ENCODE data around the gene PDSS2. TPM values are rescaled to one million over a fixed set of nuclear protein-coding genes. Genes with fewer than 3 reads are reported as not detected.

Gene PDSS2
- total RNA-seq, 2 experiments from 2014 or later = 11.5 to 11.8 TPM

DNA sequence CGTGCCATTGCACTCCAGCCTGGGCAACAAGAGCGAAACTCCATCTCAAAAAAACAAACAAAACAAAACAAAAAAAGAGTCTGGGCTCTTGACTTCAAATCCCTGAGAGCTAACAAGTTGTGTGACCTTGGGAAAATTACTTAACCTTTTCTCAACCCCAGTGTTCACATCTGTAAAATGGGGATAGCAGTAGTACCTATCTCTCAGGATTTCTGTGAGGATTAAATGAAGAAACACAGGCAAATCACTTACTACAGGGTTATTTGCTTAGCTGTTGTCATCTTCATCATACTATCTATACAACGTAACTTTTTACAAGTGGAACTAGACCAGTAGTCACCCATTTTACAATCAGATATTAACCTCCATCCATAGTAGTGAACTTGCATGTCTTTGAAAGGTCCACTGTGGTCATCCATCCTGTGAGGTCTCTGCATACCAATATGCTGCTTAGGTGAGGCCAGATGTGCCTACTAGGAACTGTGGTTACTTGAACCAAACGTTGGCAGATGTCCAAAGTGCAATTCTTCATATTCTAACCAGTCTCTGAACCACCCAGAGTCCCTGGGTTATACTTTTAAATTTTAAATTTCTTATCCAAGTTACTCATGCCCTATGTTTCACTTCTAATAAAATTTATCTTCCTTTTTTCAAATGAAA lies 215.2 kb downstream of the PDSS2 start:
- POLR2A ChIA-PET = no interaction called here
- DNase-seq = no peak
- H3K4me1 Mint-ChIP-seq = no peaks in the 10 kb centered on the region

DNA sequence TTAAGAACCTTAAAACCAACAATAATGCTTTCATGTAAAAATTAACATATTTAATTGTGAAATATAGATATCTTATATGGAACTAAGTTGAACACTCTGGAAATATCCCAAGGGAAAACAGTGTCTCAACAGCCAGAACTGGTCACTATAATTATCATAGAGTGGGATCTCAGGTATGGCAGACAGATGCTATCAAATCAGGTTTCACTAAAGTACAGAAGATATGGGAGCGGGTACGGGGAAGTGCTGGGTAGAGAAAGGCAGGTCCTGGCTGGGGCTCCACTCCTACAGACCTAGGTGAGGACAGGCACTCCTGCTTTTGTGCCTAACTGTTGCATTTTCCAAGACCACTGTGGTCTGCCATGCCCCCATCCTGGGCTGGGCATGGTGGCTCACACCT lies 215.9 kb downstream of the PDSS2 start:
- no peak overlapping the region for H3K27ac Mint-ChIP-seq
- H3K9me3 Mint-ChIP-seq = no peaks in the 10 kb centered on the region
- H3K4me1 Mint-ChIP-seq = no peaks in the 10 kb centered on the region
- H3K4me3 Mint-ChIP-seq = no peak overlapping the region
- POLR2A ChIA-PET = no interaction called here
- peaks cover 3% of the 10 kb centered on the region for H3K36me3 Mint-ChIP-seq (ENCODE audit: low read depth)
- no peak for DNase-seq
- H3K27me3 Mint-ChIP-seq = no peaks in the 10 kb centered on the region
- CTCF ChIA-PET = no interaction called here

More for the DNA sequence above, 215.2 kb downstream of the PDSS2 start:
- H3K27ac Mint-ChIP-seq = no peak overlapping the region
- no peak overlapping the region for H3K4me3 Mint-ChIP-seq
- H3K9me3 Mint-ChIP-seq = no peaks in the 10 kb centered on the region
- peaks cover 3% of the 10 kb centered on the region for H3K36me3 Mint-ChIP-seq (ENCODE audit: low read depth)
- no peaks in the 10 kb centered on the region for H3K27me3 Mint-ChIP-seq
- CTCF ChIA-PET = no interaction called here

DNA sequence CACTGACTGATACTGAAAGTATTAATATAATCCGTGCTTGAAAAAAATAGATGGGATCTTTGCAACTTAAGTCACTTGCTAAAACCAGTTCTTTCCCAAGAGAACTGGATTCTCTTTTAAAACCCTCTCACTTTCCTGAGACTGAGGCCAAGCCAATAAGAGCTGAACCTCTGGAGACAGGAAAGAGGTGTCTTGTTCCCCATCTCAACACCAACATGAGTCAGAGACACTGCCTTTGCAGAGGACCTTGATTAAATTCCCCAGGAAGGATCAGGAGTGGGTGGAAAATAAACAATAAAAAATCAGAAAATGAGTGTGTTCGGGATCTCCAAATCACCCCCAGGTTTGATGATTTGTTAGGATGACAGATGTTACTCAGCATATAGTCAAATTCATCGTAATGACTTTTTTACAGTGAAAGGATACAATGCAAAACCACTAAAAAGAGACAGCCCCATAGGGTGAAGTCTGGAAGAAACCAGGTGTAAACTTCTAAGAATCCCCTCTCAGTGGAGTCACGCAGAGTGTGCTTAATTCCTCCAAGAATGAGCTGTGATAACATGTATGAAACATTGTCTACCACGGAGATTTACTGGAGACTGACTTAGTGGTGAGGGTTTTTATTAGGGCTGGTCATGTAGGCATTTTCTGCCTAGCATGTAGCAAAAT lies 221.2 kb downstream of the PDSS2 start:
- Mint-ChIP-seq H3K27ac (no peak overlapping the region), H3K4me1 (no peaks in the 10 kb centered on the region), H3K27me3 (no peaks in the 10 kb centered on the region), H3K4me3 (no peak overlapping the region), H3K36me3 (ENCODE audit: low read depth) (peaks cover 13% of the 10 kb centered on the region), H3K9me3 (peaks cover 9% of the 10 kb centered on the region)
- ChIA-PET POLR2A (no interaction called here), CTCF (no interaction called here)
- no peak for DNase-seq

DNA sequence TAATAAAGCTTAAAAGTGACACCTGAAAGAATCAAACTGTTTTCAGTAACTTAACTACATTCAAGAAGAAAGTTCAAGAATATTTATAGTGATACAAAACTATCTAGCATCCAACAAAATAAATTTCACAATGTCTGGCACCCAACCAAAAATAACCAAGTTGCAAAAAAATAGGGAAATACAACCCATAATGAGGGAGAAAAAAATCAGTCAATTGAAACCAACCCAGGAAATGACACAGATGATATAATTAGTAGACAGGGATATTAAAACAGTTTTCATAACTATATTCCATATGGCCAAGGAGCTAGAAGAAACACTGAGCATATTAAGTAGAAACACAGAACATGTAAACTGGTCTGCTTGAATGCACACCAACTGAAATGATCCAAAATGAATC lies 223.9 kb downstream of the PDSS2 start:
- POLR2A ChIA-PET = no interaction called here
- Mint-ChIP-seq H3K27ac (no peak overlapping the region), H3K4me3 (no peak overlapping the region), H3K9me3 (peaks cover 9% of the 10 kb centered on the region), H3K4me1 (no peaks in the 10 kb centered on the region), H3K36me3 (ENCODE audit: low read depth) (peaks cover 13% of the 10 kb centered on the region), H3K27me3 (no peaks in the 10 kb centered on the region)
- DNase-seq = no peak
- CTCF ChIA-PET = no interaction called here

DNA sequence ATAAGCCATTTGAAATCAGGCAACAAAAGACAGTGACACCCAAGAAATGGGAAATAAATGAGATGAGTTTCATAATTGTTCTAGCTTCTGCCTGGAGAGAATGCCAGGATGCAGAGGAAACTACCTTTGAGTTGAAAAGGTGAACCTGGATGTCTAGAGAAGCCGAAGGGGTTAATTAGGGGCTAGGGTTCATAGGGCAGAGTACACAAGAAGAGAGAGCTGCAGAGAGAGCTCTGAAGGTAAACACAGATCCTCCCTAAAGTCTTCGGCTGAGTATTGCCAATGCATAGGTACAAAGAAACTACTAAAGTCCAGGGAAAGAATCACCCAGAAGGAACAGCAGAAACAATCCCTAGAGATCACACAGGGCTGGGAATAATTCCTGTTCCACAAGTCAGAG lies 224.4 kb downstream of the PDSS2 start:
- H3K27me3 Mint-ChIP-seq = no peaks in the 10 kb centered on the region
- no peaks in the 10 kb centered on the region for H3K4me1 Mint-ChIP-seq

DNA sequence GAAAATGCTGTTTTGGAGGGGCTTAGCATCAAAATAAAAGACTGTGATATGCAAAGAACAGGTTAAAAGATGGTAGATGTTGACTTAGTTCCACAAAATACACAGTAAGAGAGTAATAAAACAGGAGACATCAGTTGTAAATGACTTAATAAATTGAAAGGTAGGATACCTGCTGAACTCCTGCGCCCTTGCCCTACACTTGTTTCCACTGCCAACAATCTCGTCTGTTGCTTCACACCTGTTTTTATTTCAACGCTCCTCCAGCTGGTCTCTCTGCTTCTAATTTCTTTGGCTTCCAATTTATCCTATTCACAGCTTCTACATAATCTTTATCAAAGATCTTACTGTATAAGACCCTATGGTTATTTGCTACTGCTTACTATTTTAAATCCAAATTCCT lies 228.1 kb downstream of the PDSS2 start:
- peaks cover 6% of the 10 kb centered on the region for H3K9me3 Mint-ChIP-seq
- peaks cover 7% of the 10 kb centered on the region for H3K36me3 Mint-ChIP-seq (ENCODE audit: low read depth)
- CTCF ChIA-PET = no interaction called here
- H3K4me3 Mint-ChIP-seq = no peak overlapping the region
- H3K27me3 Mint-ChIP-seq = no peaks in the 10 kb centered on the region
- POLR2A ChIA-PET = no interaction called here
- DNase-seq = no peak
- H3K4me1 Mint-ChIP-seq = no peaks in the 10 kb centered on the region
- H3K27ac Mint-ChIP-seq = no peak overlapping the region

More for the DNA sequence above, 224.4 kb downstream of the PDSS2 start:
- CTCF ChIA-PET = no interaction called here
- no peak overlapping the region for H3K4me3 Mint-ChIP-seq
- DNase-seq = no peak
- no peak overlapping the region for H3K27ac Mint-ChIP-seq
- H3K9me3 Mint-ChIP-seq = peaks cover 9% of the 10 kb centered on the region
- peaks cover 13% of the 10 kb centered on the region for H3K36me3 Mint-ChIP-seq (ENCODE audit: low read depth)
- POLR2A ChIA-PET = no interaction called here

DNA sequence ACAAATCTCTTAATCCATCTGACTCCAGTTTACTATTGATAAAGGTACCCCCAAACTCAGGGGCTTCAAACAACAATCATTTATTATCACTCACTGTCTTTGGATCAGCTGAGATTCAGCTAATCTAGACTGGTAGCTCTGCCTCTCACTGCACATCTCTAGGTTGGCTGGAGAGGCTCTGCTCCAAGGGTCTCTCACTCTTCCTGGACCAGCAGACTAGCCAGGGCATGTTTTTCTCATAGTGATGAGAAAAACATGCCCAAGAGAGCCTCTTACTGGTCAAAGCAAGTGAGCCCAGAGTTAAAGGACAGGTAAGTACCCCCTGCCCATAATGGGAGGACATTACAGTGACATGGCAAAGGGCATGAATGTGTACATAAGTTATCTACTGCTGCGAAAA lies 228.9 kb downstream of the PDSS2 start:
- DNase-seq = no peak
- CTCF ChIA-PET = no interaction called here
- Mint-ChIP-seq H3K4me3 (no peak overlapping the region), H3K36me3 (ENCODE audit: low read depth) (peaks cover 1% of the 10 kb centered on the region), H3K9me3 (peaks cover under 1% of the 10 kb centered on the region), H3K27ac (no peak overlapping the region), H3K4me1 (no peaks in the 10 kb centered on the region), H3K27me3 (no peaks in the 10 kb centered on the region)
- POLR2A ChIA-PET = no interaction called here

DNA sequence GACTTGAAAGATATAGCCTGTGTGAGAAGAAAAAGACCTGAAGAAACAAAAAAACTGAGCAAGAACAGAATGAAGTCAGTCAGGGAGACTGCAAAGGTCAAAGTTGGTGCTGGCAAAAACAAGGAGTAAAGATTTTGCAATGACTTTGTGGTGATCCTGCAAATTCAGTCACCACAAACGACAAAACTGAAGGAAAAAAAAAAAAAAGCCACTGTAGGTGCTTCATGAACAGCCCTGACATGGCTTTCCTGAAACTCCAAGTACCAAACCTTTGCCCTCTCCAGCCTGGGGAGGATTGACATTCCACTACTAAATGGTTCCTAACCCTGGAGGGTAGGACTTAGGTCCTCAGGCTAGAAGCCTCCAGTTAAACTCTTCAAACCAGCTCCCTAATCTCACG lies 229.3 kb downstream of the PDSS2 start:
- ChIA-PET CTCF (no interaction called here), POLR2A (no interaction called here)
- H3K27ac Mint-ChIP-seq = no peak overlapping the region
- no peaks in the 10 kb centered on the region for H3K36me3 Mint-ChIP-seq (ENCODE audit: low read depth)
- no peaks in the 10 kb centered on the region for H3K27me3 Mint-ChIP-seq
- no peak for DNase-seq
- no peaks in the 10 kb centered on the region for H3K4me1 Mint-ChIP-seq
- H3K9me3 Mint-ChIP-seq = no peaks in the 10 kb centered on the region
- no peak overlapping the region for H3K4me3 Mint-ChIP-seq

DNA sequence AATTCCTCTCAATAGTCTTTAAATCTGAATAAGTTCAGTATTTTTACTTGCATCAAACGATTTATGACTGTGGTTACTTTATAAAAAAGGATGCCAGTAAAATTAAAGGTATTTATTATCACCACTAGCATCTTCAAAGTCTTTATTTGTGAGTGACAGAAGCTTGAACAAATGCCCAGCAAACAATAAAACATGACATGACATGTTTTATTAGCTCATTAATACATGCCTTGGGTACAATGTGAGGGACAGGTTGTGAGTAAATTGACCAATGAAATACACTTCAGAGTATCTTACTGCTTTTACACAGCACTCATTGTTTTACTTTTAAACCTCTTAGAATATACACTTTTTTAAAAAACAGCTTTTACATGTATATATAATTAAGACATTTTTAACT lies 230.6 kb downstream of the PDSS2 start:
- CTCF ChIA-PET = no interaction called here
- H3K27me3 Mint-ChIP-seq = no peaks in the 10 kb centered on the region
- POLR2A ChIA-PET = no interaction called here

DNA sequence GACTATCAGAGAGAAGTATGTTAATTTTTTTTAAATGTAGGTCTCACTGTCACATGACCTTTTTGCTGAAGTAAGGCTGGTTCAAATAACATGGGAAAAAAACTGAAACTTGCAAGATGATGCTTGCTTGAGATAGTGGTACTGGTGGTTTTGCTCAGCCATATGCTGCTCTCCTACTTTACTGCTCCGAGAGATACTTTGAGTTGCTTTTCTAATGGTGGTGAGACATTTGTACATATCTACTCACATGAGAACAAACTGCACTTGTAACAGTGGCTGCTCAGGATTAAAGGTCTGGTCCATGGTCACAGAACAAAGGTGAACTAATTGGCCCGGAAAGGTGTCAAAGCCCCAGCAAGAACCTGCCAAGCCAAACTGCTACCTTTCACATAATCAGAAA lies 237.8 kb downstream of the PDSS2 start:
- Mint-ChIP-seq H3K4me1 (peaks cover 4% of the 10 kb centered on the region), H3K27ac (no peak overlapping the region), H3K9me3 (no peaks in the 10 kb centered on the region), H3K27me3 (no peaks in the 10 kb centered on the region), H3K4me3 (no peak overlapping the region), H3K36me3 (ENCODE audit: low read depth) (no peaks in the 10 kb centered on the region)
- ChIA-PET CTCF (no interaction called here), POLR2A (no interaction called here)
- DNase-seq = no peak

More for the DNA sequence above, 230.6 kb downstream of the PDSS2 start:
- no peak for DNase-seq
- Mint-ChIP-seq H3K9me3 (no peaks in the 10 kb centered on the region), H3K36me3 (ENCODE audit: low read depth) (no peaks in the 10 kb centered on the region), H3K4me3 (no peak overlapping the region), H3K4me1 (no peaks in the 10 kb centered on the region), H3K27ac (no peak overlapping the region)

DNA sequence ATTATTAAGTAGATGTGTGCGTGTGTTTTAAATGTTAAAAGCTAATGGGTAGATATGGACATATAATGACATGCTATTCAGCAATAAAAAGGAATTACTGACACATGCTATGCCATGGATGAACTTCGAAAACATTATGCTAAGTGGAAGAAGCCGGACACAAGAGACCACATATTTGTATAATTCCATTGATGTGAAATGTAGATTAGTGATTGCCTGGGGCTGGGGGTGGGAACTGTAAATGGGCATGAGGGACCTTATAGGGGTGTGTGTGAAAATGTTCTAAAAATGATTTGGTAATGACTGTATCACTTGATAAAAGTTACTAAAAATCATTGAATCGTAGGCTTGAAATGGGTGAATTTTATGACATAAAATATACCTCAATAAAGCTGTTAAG lies 239.5 kb downstream of the PDSS2 start:
- no peaks in the 10 kb centered on the region for H3K9me3 Mint-ChIP-seq
- no peak for DNase-seq
- H3K27me3 Mint-ChIP-seq = no peaks in the 10 kb centered on the region
- peaks cover 4% of the 10 kb centered on the region for H3K4me1 Mint-ChIP-seq
- H3K36me3 Mint-ChIP-seq (ENCODE audit: low read depth) = no peaks in the 10 kb centered on the region
- H3K4me3 Mint-ChIP-seq = no peak overlapping the region
- ChIA-PET POLR2A (no interaction called here), CTCF (no interaction called here)
- no peak overlapping the region for H3K27ac Mint-ChIP-seq

DNA sequence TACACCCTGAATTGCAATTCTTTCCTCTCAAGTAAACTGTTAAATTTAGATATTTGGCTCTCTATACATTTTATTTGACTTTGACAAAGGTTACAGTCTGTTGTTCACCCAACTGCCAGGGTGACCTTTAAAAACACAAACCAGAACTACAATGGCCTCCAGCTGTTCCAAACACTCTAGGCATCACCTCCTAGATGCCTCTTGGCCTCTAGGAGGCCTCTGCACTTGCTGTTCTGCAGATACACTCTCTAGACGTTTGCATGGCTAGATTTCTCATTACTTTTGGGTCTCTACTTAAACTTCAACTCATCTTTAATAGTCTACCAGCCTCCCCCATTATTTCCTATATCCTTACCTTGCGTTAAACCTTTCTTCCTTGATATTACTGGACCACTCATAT lies 241.2 kb downstream of the PDSS2 start:
- no peak for DNase-seq
- ChIA-PET CTCF (interaction anchor here (0.7 kb wide), 1 partner anchor 7 kb away, joined by 3 read pairs; no protein-coding TSS in a partner anchor), POLR2A (no interaction called here)
- Mint-ChIP-seq H3K9me3 (no peaks in the 10 kb centered on the region), H3K27me3 (no peaks in the 10 kb centered on the region), H3K36me3 (ENCODE audit: low read depth) (no peaks in the 10 kb centered on the region), H3K4me3 (no peak overlapping the region), H3K27ac (no peak overlapping the region), H3K4me1 (peaks cover 4% of the 10 kb centered on the region)

DNA sequence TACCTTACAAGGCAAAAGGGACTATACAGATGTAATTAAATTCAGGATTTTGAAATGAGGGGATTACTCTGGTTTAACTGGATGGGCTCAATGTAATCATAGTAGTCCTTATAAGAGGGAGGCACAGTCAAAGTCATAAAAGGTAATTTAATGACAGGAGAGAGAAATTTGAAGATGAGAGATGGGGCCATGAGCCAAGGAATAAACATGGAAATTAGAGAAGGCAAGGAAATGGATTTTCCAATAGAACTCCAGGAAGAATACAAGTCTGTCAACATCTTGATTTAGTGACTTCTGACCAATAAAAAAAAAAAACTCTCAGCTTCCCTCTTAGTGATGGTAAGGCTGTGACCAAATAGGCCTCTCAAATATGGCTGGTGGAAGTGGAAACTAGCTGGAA lies 242.1 kb downstream of the PDSS2 start:
- no peak for DNase-seq
- ChIA-PET POLR2A (no interaction called here), CTCF (no interaction called here)
- H3K27me3 Mint-ChIP-seq = no peaks in the 10 kb centered on the region
- no peaks in the 10 kb centered on the region for H3K9me3 Mint-ChIP-seq
- no peak overlapping the region for H3K27ac Mint-ChIP-seq
- peaks cover 4% of the 10 kb centered on the region for H3K4me1 Mint-ChIP-seq
- no peaks in the 10 kb centered on the region for H3K36me3 Mint-ChIP-seq (ENCODE audit: low read depth)
- H3K4me3 Mint-ChIP-seq = no peak overlapping the region

DNA sequence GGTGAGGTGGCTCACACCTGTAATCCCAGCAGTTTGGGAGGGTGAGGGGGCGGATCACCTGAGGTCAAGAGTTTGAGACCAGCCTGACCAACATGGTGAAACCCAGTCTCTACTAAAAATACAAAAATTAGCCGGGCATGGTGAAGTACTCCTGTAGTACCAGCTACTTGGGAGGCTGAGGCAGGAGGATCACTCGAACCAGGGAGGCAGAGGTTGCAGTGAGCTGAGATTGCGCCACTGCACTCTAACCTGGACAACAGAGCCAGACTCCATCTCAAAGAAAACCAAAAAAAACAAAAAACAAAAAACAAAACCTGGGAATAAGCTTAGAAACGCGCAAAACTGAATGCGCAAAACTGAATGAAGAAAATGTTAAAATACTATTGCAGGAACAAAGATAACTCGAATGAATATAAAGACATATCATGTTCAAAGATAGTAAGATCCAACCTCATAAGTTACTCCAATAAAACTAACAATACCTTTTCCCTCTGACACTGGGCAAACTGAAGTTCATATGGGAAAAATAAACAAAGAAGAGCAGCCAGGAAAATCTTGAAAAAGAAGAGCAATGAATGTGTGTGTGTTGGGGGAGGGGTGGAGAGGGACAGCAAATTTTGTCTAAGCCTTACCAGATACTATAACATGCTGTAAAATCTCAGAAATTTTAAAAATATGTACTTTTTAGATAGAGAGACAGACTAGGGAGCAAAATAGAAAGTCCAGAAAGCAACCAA lies 243.0 kb downstream of the PDSS2 start:
- no peaks in the 10 kb centered on the region for H3K9me3 Mint-ChIP-seq
- no peak overlapping the region for H3K27ac Mint-ChIP-seq
- no peak overlapping the region for H3K4me3 Mint-ChIP-seq
- POLR2A ChIA-PET = no interaction called here
- no peaks in the 10 kb centered on the region for H3K27me3 Mint-ChIP-seq
- H3K4me1 Mint-ChIP-seq = no peaks in the 10 kb centered on the region
- no peak for DNase-seq
- no peaks in the 10 kb centered on the region for H3K36me3 Mint-ChIP-seq (ENCODE audit: low read depth)
- CTCF ChIA-PET = no interaction called here

Data from activated CD4-positive, alpha-beta memory T cell treated with anti-CD3 and anti-CD28 coated beads, Interleukin-2, amount 10 ng/mL, durations not matched to agents 7 days and 5 days (primary cell).